Liver (tissue), 2 donors: ENCODE measurements around the gene CDCP2.

ENCODE experiments used
- TF ChIP-seq, protein P1 (sequence below): fragments of 150-350 bp; IDR thresholded peaks from 2 replicates; pipeline ENCODE4 v1.5.1; 2017; ENCODE audit warnings: improper control_type of control experiment, low read depth, low read length; ENCODE audit not compliant: missing input control
- TF ChIP-seq, protein P2 (sequence below): IDR thresholded peaks from 2 replicates; pipeline ENCODE4 v1.6.1; 2016; ENCODE audit warnings: antibody characterized with exemption, mild to moderate bottlenecking
- donor health status: healthy.

DNA sequence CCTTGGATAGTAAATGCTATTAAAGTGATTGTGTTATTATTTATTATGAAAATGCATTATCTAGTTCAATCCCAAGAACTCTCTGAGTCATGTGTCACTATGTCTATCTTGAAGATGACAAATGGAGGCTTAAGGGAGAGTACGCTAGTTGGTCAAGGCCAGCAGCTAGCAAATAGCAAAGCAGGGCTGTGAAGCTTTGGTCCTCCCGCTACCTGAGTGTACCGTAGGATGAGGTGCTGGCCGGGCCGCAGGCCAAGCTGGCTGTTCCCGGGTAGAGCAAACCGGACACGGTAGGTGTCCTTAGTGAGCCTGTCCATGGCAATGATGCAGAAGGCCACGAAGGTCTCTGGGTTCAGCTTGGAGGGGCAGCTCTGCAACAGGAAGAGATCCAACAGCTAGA, 37.7 kb upstream of the CDCP2 start:
- TF ChIP-seq, protein P1, sequence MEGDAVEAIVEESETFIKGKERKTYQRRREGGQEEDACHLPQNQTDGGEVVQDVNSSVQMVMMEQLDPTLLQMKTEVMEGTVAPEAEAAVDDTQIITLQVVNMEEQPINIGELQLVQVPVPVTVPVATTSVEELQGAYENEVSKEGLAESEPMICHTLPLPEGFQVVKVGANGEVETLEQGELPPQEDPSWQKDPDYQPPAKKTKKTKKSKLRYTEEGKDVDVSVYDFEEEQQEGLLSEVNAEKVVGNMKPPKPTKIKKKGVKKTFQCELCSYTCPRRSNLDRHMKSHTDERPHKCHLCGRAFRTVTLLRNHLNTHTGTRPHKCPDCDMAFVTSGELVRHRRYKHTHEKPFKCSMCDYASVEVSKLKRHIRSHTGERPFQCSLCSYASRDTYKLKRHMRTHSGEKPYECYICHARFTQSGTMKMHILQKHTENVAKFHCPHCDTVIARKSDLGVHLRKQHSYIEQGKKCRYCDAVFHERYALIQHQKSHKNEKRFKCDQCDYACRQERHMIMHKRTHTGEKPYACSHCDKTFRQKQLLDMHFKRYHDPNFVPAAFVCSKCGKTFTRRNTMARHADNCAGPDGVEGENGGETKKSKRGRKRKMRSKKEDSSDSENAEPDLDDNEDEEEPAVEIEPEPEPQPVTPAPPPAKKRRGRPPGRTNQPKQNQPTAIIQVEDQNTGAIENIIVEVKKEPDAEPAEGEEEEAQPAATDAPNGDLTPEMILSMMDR, result no peak
- TF ChIP-seq, protein P2, sequence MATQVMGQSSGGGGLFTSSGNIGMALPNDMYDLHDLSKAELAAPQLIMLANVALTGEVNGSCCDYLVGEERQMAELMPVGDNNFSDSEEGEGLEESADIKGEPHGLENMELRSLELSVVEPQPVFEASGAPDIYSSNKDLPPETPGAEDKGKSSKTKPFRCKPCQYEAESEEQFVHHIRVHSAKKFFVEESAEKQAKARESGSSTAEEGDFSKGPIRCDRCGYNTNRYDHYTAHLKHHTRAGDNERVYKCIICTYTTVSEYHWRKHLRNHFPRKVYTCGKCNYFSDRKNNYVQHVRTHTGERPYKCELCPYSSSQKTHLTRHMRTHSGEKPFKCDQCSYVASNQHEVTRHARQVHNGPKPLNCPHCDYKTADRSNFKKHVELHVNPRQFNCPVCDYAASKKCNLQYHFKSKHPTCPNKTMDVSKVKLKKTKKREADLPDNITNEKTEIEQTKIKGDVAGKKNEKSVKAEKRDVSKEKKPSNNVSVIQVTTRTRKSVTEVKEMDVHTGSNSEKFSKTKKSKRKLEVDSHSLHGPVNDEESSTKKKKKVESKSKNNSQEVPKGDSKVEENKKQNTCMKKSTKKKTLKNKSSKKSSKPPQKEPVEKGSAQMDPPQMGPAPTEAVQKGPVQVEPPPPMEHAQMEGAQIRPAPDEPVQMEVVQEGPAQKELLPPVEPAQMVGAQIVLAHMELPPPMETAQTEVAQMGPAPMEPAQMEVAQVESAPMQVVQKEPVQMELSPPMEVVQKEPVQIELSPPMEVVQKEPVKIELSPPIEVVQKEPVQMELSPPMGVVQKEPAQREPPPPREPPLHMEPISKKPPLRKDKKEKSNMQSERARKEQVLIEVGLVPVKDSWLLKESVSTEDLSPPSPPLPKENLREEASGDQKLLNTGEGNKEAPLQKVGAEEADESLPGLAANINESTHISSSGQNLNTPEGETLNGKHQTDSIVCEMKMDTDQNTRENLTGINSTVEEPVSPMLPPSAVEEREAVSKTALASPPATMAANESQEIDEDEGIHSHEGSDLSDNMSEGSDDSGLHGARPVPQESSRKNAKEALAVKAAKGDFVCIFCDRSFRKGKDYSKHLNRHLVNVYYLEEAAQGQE, result no peak
